ENCODE measurements around the gene SMARCB1.

DNA sequence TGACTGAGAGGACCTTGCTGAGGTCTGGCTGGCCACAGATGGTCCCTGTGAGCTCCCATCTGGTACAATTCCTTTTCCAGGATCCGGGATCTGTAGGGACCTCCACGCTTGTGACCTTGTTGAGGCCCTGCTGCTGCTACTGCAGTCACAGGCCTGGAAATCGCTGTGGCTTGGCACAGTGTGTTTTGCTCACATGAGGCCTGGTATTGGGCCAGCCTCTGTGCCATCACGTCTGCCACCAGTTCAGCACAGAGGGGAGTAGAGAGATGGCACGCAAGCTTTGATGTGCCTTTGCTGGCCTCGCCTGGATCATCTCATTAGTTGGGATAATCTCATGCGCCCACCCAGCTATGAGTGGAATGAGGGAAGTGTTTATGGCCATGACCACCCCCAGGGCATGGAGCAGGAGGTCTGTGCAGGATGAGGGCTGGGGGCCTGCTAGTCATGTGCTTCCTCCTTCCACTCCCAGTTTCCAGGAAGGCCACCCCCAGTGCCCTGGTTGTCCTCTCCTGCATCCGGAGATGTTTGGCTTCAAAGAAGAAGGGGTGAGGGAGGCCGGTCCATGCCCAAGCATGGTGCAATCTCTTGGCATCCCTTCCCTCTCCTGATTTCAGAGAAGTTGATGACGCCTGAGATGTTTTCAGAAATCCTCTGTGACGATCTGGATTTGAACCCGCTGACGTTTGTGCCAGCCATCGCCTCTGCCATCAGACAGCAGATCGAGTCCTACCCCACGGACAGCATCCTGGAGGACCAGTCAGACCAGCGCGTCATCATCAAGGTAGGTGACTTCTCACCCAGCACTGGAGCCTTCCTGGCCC, 29.6 kb downstream of the SMARCB1 start:
- TF ChIP-seq, protein P1, sequence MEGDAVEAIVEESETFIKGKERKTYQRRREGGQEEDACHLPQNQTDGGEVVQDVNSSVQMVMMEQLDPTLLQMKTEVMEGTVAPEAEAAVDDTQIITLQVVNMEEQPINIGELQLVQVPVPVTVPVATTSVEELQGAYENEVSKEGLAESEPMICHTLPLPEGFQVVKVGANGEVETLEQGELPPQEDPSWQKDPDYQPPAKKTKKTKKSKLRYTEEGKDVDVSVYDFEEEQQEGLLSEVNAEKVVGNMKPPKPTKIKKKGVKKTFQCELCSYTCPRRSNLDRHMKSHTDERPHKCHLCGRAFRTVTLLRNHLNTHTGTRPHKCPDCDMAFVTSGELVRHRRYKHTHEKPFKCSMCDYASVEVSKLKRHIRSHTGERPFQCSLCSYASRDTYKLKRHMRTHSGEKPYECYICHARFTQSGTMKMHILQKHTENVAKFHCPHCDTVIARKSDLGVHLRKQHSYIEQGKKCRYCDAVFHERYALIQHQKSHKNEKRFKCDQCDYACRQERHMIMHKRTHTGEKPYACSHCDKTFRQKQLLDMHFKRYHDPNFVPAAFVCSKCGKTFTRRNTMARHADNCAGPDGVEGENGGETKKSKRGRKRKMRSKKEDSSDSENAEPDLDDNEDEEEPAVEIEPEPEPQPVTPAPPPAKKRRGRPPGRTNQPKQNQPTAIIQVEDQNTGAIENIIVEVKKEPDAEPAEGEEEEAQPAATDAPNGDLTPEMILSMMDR (conservative IDR thresholded peaks at IDR 0.05 in 1 of 2, IDR thresholded peaks at IDR 0.05 in 1 of 2; ENCODE audit: low read depth in 1 of 2, low read length in 2 of 2), result no peak
- TF ChIP-seq EZH2 (IDR thresholded peaks at IDR 0.05; ENCODE audit: low read length, missing control alignments), result no peak

Data from fibroblast of lung (primary cell).